Heart right ventricle (tissue), 16 donors: ENCODE data around the gene LGI2. TPM values are rescaled to one million over a fixed set of nuclear protein-coding genes. Genes with fewer than 3 reads are reported as not detected.

Source experiments
- ATAC-seq, 8 donors: fragments of 200-7000 bp; cut with Tn5 transposase; one replicate each; pipeline ENCODE4 v1.9.1; 2020; ENCODE audit warnings: mild to moderate bottlenecking in 8 of 8, moderate library complexity in 8 of 8, moderate number of reproducible peaks in 1 of 8
- DNase-seq, 2 donors: peaks; one replicate each; pipeline ENCODE4 v3.0.0-alpha.2; 2020
- H3K27ac ChIP-seq, 10 donors: fragments of 200-600 bp; sonication (generic) in 2 of 10; one replicate each; pipeline versions ENCODE4 v1.5.0 to v1.8.0; 2020 to 2022; ENCODE audit warnings: mild to moderate bottlenecking in 3 of 10
- H3K27me3 ChIP-seq, 7 donors: fragments of 200-600 bp; one replicate each; pipeline ENCODE4 v1.8.0; 2021 to 2022; ENCODE audit warnings: mild to moderate bottlenecking in 2 of 7
- H3K36me3 ChIP-seq, 9 donors: fragments of 200-600 bp; sonication (generic) in 1 of 9; one replicate each; pipeline versions ENCODE4 v1.5.0 to v1.8.0; 2020 to 2022; ENCODE audit warnings: mild to moderate bottlenecking in 2 of 9
- H3K4me1 ChIP-seq, 9 donors: fragments of 200-600 bp; sonication (generic) in 1 of 9; one replicate each; pipeline versions ENCODE4 v1.5.0 to v1.8.0; 2020 to 2022; ENCODE audit warnings: mild to moderate bottlenecking in 4 of 9
- H3K4me3 ChIP-seq, 10 donors: fragments of 200-600 bp; sonication (generic) in 2 of 10; one replicate each; pipeline versions ENCODE4 v1.5.0 to v1.8.0; 2020 to 2022; ENCODE audit warnings: mild to moderate bottlenecking in 7 of 10, moderate library complexity in 2 of 10
- H3K9me3 ChIP-seq, 11 donors: fragments of 200-600 bp in 10 of 11; sonication (generic) in 2 of 11; one replicate each; pipeline versions ENCODE4 v1.5.0 to v1.8.0; 2013 to 2022; ENCODE audit warnings: mild to moderate bottlenecking in 2 of 11, control low read depth in 1 of 11, moderate library complexity in 1 of 11
- CTCF ChIP-seq, 9 donors: fragments of 200-600 bp; sonication (generic) in 2 of 9; IDR thresholded peaks; one replicate each; pipeline versions ENCODE4 v1.5.0 to v1.8.0; 2021 to 2022; ENCODE audit warnings: antibody characterized with exemption in 9 of 9, mild to moderate bottlenecking in 5 of 9, moderate library complexity in 1 of 9
- WGBS, 2 donors: extraction: QIAGEN DNeasy Blood & Tissue Kit; methylation state at CpG; one replicate each; pipeline ENCODE4 v1.1.7; 2013; ENCODE audit warnings: inconsistent platforms in 1 of 2; 5-methylcytosine and 5-hydroxymethylcytosine counted together
- intact Hi-C, 10 donors: fragments of 100-400 bp; cut with DNase I; formaldehyde crosslinking; loops; one replicate each; pipeline versions ENCODE4 v1.11.1 to v1.14.2; 2022
- polyA plus RNA-seq, 2 donors: library from polyadenylated mRNA; stranded (reverse); fragments of 200-250 nt; gene quantifications; one replicate each; pipeline ENCODE4 v1.2.3, GENCODE V29; 2013
- total RNA-seq, 10 donors: library from RNA; stranded (reverse); fragmentation: NEBNext Ultra II Directional in 3 of 10; extraction: Animal tissue kit (Norgen Biotek cat#: 25700) in 3 of 10; gene quantifications; one replicate each; pipeline versions ENCODE4 v1.2.1 to v1.2.4, GENCODE V29; 2021 to 2023
- donor health status: Arrhythmogenic right ventricular cardiomyopathy.
- donor health status: ischemic (EF 13 %, LVEDD 7.1; RV severe dilation, severe dysfunction).
- donor health status: healthy with polysubstance abuse.
- donor health status: DM: no; HTN: yes; CAD: no.
- donor health status: DM: no; HTN: no; CAD: no.
- donor health status: ischemic (EF 25% LVEDD 6.9; RV normal size, moderate dysfunction).
- donor health status: ischemic (EF 25% LVEDD 5.7; RV mildly dilated, moderate dysfunction).
- donor health status: healthy.
- donor health status: DM: yes; HTN: yes; CAD: no.
- donor health status: Ischemic cardiomyopathy.
- donor health status: ischemic (EF 35%, LVEDD 5.7; RV mildly dilated, moderate dysfunction).
- donor health status: nonischemic (EF 11% LVEDD 7.7; RV severe dilation, severe dysfunction).
- donor health status: DM: yes; HTN: yes; CAD: no.
- donor health status: PGD.
- donor health status: ischemic (EF 29% LVEDD 5.4; RV normal size, mild dysfunction).
- donor health status: nonischemic (EF 23%, LVEDD 6.1; RV moderate dilation, normal function).

LGI2 gene
- total and polyA plus RNA-seq, 12 donors, result 0.80 to 7.9 (median 2.1) TPM

- no peaks in the 10 kb centered on the region for H3K27me3 ChIP-seq
- ATAC-seq (no peak), DNase-seq (no peak)
- H3K9me3 ChIP-seq, result peaks cover 0 to 14% (median 2%) of the 10 kb centered on the region in 11 donors
- no peaks in the 10 kb centered on the region for H3K36me3 ChIP-seq
- 75 to 81% methylated on average over 4 of the region's 4 CpGs for WGBS, 2 donors
- no peak overlapping the region for H3K27ac ChIP-seq
- peaks cover 0 to 22% (median 9%) of the 10 kb centered on the region in 9 donors for H3K4me1 ChIP-seq
- TF ChIP-seq CTCF (IDR thresholded peaks at IDR 0.05), result no peak
- intact Hi-C loops, result loop anchor here in 5 of 10 donors (10.0 kb wide), 2 partner anchors 155 to 505 kb away; no protein-coding TSS in a partner anchor
- no peak overlapping the region for H3K4me3 ChIP-seq
Observed at GRCh38 chr4:24989327-24989726, 41.4 kb downstream of the LGI2 start.

GRCh38 chr4:24988776-24989175, 42.0 kb downstream of the LGI2 start:
- no peak overlapping the region for H3K4me3 ChIP-seq
- H3K27me3 ChIP-seq, result no peaks in the 10 kb centered on the region
- no peak for DNase-seq
- peak in 8 of 9 donors; percentile 8 to 55 (median 44) for TF ChIP-seq CTCF (IDR thresholded peaks at IDR 0.05)
- peaks cover 0 to 14% (median 2%) of the 10 kb centered on the region in 11 donors for H3K9me3 ChIP-seq
- H3K36me3 ChIP-seq, result no peaks in the 10 kb centered on the region
- peaks cover 0 to 27% (median 9%) of the 10 kb centered on the region in 9 donors for H3K4me1 ChIP-seq
- H3K27ac ChIP-seq, result peak overlapping the region in 1 of 10 donors; percentile 29
- 72 to 76% methylated on average over 1 of the region's 1 CpG for WGBS, 2 donors
- intact Hi-C loops, result loop anchor here in 5 of 10 donors (10.0 kb wide), 2 partner anchors 156 to 504 kb away; no protein-coding TSS in a partner anchor
- peak in 3 of 8 donors; percentile 34 to 73 (median 34) for ATAC-seq

GRCh38 chr4:24984602-24985532, 45.9 kb downstream of the LGI2 start:
- peak in 6 of 8 donors; percentile 31 to 72 (median 54) for ATAC-seq
- TF ChIP-seq CTCF (IDR thresholded peaks at IDR 0.05), result no peak
- DNase-seq, result no peak
- H3K27ac ChIP-seq, result peak overlapping the region in 5 of 10 donors; percentile 22 to 52 (median 46)
- no peaks in the 10 kb centered on the region for H3K36me3 ChIP-seq
- intact Hi-C loops, result loop anchor here in 7 of 10 donors (5.0 to 10.0 kb wide), 4 partner anchors 57 to 500 kb away; no protein-coding TSS in a partner anchor
- H3K4me1 ChIP-seq, result peaks cover 0 to 26% (median 20%) of the 10 kb centered on the region in 9 donors
- 62 to 65% methylated on average over 6 of the region's 6 CpGs for WGBS, 2 donors
- H3K27me3 ChIP-seq, result no peaks in the 10 kb centered on the region
- H3K4me3 ChIP-seq, result no peak overlapping the region
- peaks cover 0 to under 1% (median 0%) of the 10 kb centered on the region in 11 donors for H3K9me3 ChIP-seq

- H3K27ac ChIP-seq, result peak overlapping the region in 8 of 10 donors; percentile 77 to 95 (median 88)
- ATAC-seq (no peak), DNase-seq (no peak)
- TF ChIP-seq CTCF (IDR thresholded peaks at IDR 0.05), result no peak
- intact Hi-C loops, result loop anchor here (1.0 to 10.0 kb wide), 10 partner anchors 62 to 496 kb away; partner anchors contain the start of gene CCDC149 (in 1 of the 10)
- H3K27me3 ChIP-seq, result no peaks in the 10 kb centered on the region
- WGBS, 2 donors, result 62 to 78% methylated on average over 5 of the region's 5 CpGs
- H3K4me3 ChIP-seq, result peak overlapping the region in 1 of 10 donors; percentile 40
- peaks cover 3 to 43% (median 31%) of the 10 kb centered on the region in 9 donors for H3K4me1 ChIP-seq
- no peaks in the 10 kb centered on the region for H3K36me3 ChIP-seq
- H3K9me3 ChIP-seq, result no peaks in the 10 kb centered on the region
Observed at GRCh38 chr4:24980740-24981139, 50.0 kb downstream of the LGI2 start.
